T-cell (primary cell): Measurements from ENCODE around the gene LBHD1. TPM values are rescaled to one million over a fixed set of nuclear protein-coding genes. Genes with fewer than 3 reads are reported as not detected.
A peak's percentile ranks its signal among the peaks of the same experiment; 100 is the strongest.

Experiments
- ATAC-seq, 4 experiments: fragments of 200-7000 bp in 3 of 4; fragments of 150-1000 bp in 1 of 4; cut with Tn5 transposase; replicated peaks in 1 of 4; 1 replicate in 3 of 4; 2 replicates in 1 of 4; pipeline ENCODE4 v1.10.0; 2021; ENCODE audit warnings: moderate library complexity in 3 of 4, mild to moderate bottlenecking in 2 of 4, moderate number of reproducible peaks in 1 of 4
- CTCF ChIA-PET, 2 donors: fragments of 300-600 bp; sonication (Branson Sonifier 250); formaldehyde crosslinking; loops; one replicate each; lab custom pipeline; 2022; ENCODE audit warnings: antibody characterized with exemption in 2 of 2; lab: Charles Lee
- POLR2A ChIA-PET, 2 donors: fragments of 300-600 bp; sonication (Branson Sonifier 250); formaldehyde crosslinking; loops; one replicate each; lab custom pipeline; 2022; ENCODE audit warnings: antibody characterized with exemption in 2 of 2; lab: Charles Lee
- DNase-seq, 35 experiments: peaks; one replicate each; pipeline versions ENCODE4 v3.0.0 to v3.0.0-alpha.2; 2013 to 2023
- H3K27ac ChIP-seq: one replicate; pipeline ENCODE4 v1.5.1; 2013; ENCODE audit warnings: low read length
- H3K27me3 ChIP-seq, 2 experiments: replicated peaks in 1 of 2; 1 replicate in 1 of 2; 2 replicates in 1 of 2; pipeline versions ENCODE4 v1.6.1 to v1.7.0; 2013; ENCODE audit warnings: low read length in 1 of 2, mixed read lengths in 1 of 2; ENCODE audit not compliant: control insufficient read depth in 2 of 2, insufficient read depth in 2 of 2; ENCODE audit errors: extremely low read depth in 1 of 2
- H3K36me3 ChIP-seq, 2 donors: 1 replicate in 1 of 2; 2 replicates in 1 of 2; pipeline versions ENCODE4 v1.6.1 to v1.7.0; 2013; ENCODE audit warnings: low read length in 1 of 2; ENCODE audit not compliant: control insufficient read depth in 2 of 2, insufficient read depth in 1 of 2; ENCODE audit errors: extremely low read depth in 1 of 2
- H3K4me1 ChIP-seq, 2 experiments: 1 replicate in 1 of 2; 2 replicates in 1 of 2; pipeline versions ENCODE4 v1.6.1 to v1.7.0; 2013; ENCODE audit warnings: low read length in 2 of 2, mixed read lengths in 1 of 2; ENCODE audit not compliant: insufficient read depth in 2 of 2, control insufficient read depth in 1 of 2; ENCODE audit errors: extremely low read depth in 1 of 2
- H3K4me3 ChIP-seq, 2 donors: 1 replicate in 1 of 2; 2 replicates in 1 of 2; pipeline versions ENCODE4 v1.5.1 to v1.7.0; 2013; ENCODE audit warnings: mild to moderate bottlenecking in 2 of 2, low read length in 1 of 2, moderate library complexity in 1 of 2; ENCODE audit not compliant: control insufficient read depth in 1 of 2; ENCODE audit errors: extremely low read depth in 1 of 2
- H3K9me3 ChIP-seq: 2 replicates; pipeline ENCODE4 v1.7.0; 2013
- H3K27ac Mint-ChIP-seq, 2 donors: one replicate each; pipeline ENCODE4 v1.8.0; 2020 to 2021; ENCODE audit warnings: mild to moderate bottlenecking in 2 of 2, mixed read lengths in 2 of 2
- H3K27me3 Mint-ChIP-seq, 2 donors: one replicate each; pipeline ENCODE4 v1.8.0; 2021 to 2022; ENCODE audit warnings: mixed read lengths in 2 of 2
- H3K36me3 Mint-ChIP-seq: one replicate; pipeline ENCODE4 v1.8.0; 2021; ENCODE audit warnings: mixed read lengths
- H3K4me1 Mint-ChIP-seq, 3 donors: one replicate each; pipeline ENCODE4 v1.8.0; 2020 to 2022; ENCODE audit warnings: mixed read lengths in 3 of 3, mild to moderate bottlenecking in 1 of 3
- H3K4me3 Mint-ChIP-seq, 3 donors: one replicate each; pipeline ENCODE4 v1.8.0; 2020 to 2022; ENCODE audit warnings: mild to moderate bottlenecking in 3 of 3, mixed read lengths in 3 of 3, moderate library complexity in 3 of 3
- H3K9me3 Mint-ChIP-seq, 3 donors: one replicate each; pipeline ENCODE4 v1.8.0; 2020 to 2022; ENCODE audit warnings: mixed read lengths in 3 of 3
- WGBS: methylation state at CpG from one replicate; pipeline ENCODE4 v1.1.5; 2013; ENCODE audit warnings: missing lambda C conversion rate; ENCODE audit not compliant: insufficient coverage; 5-methylcytosine and 5-hydroxymethylcytosine counted together
- total RNA-seq, 35 experiments: library from RNA in 6 of 35; stranded (reverse) in 6 of 35; fragments of 120-200 nt in 1 of 35; gene quantifications; one replicate each; pipeline versions ENCODE4 v1.2.1 to v1.2.4 and lab custom pipeline; 2013 to 2026

The LBHD1 gene
- total RNA-seq, 5 donors from 2014 or later (not counting 1 experiment from before 2014, with no cell fraction given): 15.5 to 24.7 (median 20.7) TPM

DNA sequence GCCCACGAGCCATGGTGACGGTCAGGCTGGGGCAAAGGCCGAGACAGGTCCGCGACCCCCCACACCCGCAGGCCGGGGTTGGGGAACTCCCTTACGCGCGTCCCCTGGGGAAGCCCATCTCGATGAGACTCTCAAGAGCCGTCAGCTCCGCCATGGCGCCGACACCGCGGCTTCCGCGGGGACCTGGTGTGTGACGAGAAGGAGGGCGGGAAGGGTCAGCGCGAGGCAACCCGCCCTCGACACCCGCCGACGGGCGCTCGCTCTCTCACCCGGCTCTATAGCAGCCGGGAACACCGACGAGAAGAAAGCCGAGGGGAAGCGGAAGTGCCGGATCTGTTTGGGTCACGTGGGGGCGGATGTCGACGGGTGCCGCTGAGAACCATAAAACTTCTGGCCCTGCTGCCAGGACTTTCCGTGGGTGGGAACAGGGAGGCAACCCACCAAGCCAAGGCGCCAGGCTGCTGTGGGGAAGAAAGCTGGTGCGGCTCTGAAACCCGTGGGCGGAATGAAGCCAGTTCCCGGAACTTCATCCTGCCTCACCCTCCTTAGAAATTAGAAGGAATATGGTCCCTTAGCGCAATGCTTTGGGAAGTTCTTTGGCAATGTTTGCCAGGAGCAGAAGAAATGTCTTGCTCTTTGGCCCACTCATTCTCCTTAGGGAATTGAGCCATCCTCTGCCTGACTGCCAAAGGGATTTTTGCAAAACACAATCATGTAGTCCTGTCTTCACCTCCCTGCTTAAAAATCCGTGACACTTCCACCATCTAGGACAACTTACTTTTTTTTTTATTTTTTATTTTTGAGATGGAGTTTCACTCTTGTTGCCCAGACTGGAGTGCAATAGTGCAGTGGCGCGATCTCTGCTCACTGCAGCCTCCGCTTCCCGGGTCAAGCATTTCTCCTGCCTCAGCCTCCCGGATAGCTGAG lies 7.0 kb upstream of the LBHD1 start, which contains the start of gene UBXN1:
Gene UBXN1, minus strand, starts transcription at position 304 of the 927 bp plus-strand sequence. Its CDS starts 150 bp downstream, at position 154.
- H3K4me3 Mint-ChIP-seq: peak within 1 kb of the TSS; percentile 86 to 89 (median 87)
- WGBS: under 1% methylated on average over 34 of the region's 55 CpGs
- peak within 1 kb of the TSS; percentile 95 for H3K27ac Mint-ChIP-seq
- peaks cover 40 to 42% (median 41%) of the 10 kb centered on the region in 3 donors for H3K4me1 Mint-ChIP-seq
- POLR2A ChIA-PET: interaction anchor here (0.5 to 1.3 kb wide), 7 partner anchors 14 to 105 kb away, joined by 3 to 8 read pairs (median 4); partner anchors contain the start of genes C11orf98 (in 1 of the 2), CSKMT (in 1 of the 2) and EEF1G (in 1 of the 2)
- ATAC-seq (peak; percentile 80 to 88 (median 87)), DNase-seq (peak; percentile 62 to 89 (median 78))
- peaks cover 23% of the 10 kb centered on the region for H3K36me3 Mint-ChIP-seq
- Histone ChIP-seq H3K4me3 (peak within 1 kb of the TSS; percentile 94 to 95), H3K9me3 (no peaks in the 10 kb centered on the region), H3K4me1 (peaks cover 12 to 25% of the 10 kb centered on the region in 2 experiments), H3K27me3 (no peaks in the 10 kb centered on the region), H3K36me3 (peaks cover 0 to 18% of the 10 kb centered on the region in 2 donors), H3K27ac (peak within 1 kb of the TSS; percentile 91)
- H3K9me3 Mint-ChIP-seq: no peaks in the 10 kb centered on the region
- H3K27me3 Mint-ChIP-seq: no peaks in the 10 kb centered on the region
- CTCF ChIA-PET: interaction anchor here (0.6 to 0.7 kb wide), 3 partner anchors 13 to 16 kb away, joined by 3 read pairs; no protein-coding TSS in a partner anchor

DNA sequence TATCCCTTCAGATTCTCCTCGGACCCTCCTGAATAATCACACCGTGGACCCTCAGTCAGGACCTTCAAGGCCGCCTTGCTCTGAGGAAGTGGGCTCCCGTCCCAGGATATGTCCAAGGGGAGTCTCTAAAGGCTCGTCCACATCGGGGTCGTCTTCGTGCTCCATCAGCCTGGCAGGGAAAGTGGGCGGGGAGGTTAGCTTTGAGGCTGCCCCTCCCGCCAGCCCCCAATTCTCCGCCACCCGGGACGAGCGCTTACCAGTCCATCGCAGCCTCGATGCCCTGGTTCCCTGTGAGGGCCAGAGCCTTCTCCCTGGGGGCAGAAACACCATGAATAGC lies 6.3 kb upstream of the LBHD1 start:
- 9% methylated on average over 4 of the region's 16 CpGs for WGBS
- Mint-ChIP-seq H3K36me3 (peaks cover 23% of the 10 kb centered on the region), H3K4me3 (peak overlapping the region; percentile 86 to 89 (median 87)), H3K4me1 (peaks cover 42 to 45% (median 43%) of the 10 kb centered on the region in 3 donors), H3K27ac (peak overlapping the region; percentile 95), H3K9me3 (no peaks in the 10 kb centered on the region), H3K27me3 (no peaks in the 10 kb centered on the region)
- no peaks in the 10 kb centered on the region for H3K9me3 ChIP-seq
- DNase-seq: no peak
- H3K4me3 ChIP-seq: peak overlapping the region; percentile 94 to 95
- no peaks in the 10 kb centered on the region for H3K27me3 ChIP-seq
- H3K4me1 ChIP-seq: peaks cover 12 to 25% of the 10 kb centered on the region in 2 experiments
- ChIA-PET CTCF (no interaction called here), POLR2A (interaction anchor here in 1 of 2 donors (1.3 kb wide), 1 partner anchor 14 kb away, joined by 4 read pairs; the partner anchor contains the start of genes C11orf98 and CSKMT)
- H3K27ac ChIP-seq: peak overlapping the region; percentile 91
- peak in 1 of 4 experiments; percentile 8 for ATAC-seq
- H3K36me3 ChIP-seq: peaks cover 0 to 20% of the 10 kb centered on the region in 2 donors

DNA sequence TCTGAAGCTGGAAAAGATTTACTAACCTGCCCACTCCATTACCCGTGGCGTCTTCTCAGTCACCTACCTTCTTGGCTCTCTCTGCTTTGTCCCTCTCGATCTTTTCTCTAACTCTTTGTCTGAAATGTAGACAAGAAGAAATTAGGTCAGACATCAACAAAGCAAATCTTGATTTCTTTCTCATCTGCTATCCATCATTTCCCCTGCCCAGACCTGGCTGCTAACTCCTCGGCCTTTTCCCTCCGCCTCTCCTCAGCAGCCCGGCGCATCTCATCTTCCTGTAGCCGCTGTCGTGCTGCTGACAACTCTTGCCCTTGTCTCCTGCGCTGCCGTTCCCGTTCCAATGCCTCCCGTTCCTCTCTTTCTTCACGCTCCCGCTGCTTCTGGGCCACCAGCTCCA lies 5.6 kb upstream of the LBHD1 start:
- Mint-ChIP-seq H3K9me3 (no peaks in the 10 kb centered on the region), H3K36me3 (peaks cover 23% of the 10 kb centered on the region), H3K4me1 (peaks cover 49 to 51% (median 50%) of the 10 kb centered on the region in 3 donors), H3K27ac (peak overlapping the region; percentile 77 to 95), H3K27me3 (no peaks in the 10 kb centered on the region), H3K4me3 (peak overlapping the region; percentile 86 to 89 (median 87))
- DNase-seq (no peak), ATAC-seq (no peak)
- H3K36me3 ChIP-seq: peaks cover 0 to 26% of the 10 kb centered on the region in 2 donors
- H3K9me3 ChIP-seq: no peaks in the 10 kb centered on the region
- no peaks in the 10 kb centered on the region for H3K27me3 ChIP-seq
- H3K4me1 ChIP-seq: peaks cover 12 to 30% of the 10 kb centered on the region in 2 experiments
- POLR2A ChIA-PET: interaction anchor here (0.7 to 2.4 kb wide), 2 partner anchors 12 to 13 kb away, joined by 3 to 17 read pairs; partner anchors contain the start of genes C11orf98 (in 2 of the 2) and CSKMT (in 2 of the 2)
- H3K27ac ChIP-seq: peak overlapping the region; percentile 91
- CTCF ChIA-PET: no interaction called here
- H3K4me3 ChIP-seq: peak overlapping the region in 1 of 2 donors; percentile 94
- 97% methylated on average over 8 of the region's 15 CpGs for WGBS

DNA sequence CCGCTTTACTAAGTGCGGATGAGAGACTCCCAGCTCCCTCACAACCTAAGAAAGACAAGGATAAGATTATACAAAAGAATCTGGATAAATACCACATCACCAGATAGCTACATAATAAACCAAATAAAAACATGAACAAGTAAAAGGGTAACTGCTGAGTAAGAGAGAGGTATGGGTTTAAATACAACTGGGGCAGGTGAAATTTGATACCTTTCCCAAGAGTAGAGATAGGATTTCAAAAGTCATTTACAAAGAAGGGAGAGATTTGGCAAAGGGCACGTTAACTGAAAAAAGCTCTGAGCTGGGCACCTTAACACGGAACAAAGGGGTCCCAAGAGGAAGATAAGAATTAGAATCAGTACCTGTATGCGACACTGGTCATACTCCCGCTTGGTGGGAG lies 5.1 kb upstream of the LBHD1 start:
- no peak for DNase-seq
- Histone ChIP-seq H3K4me3 (no peak overlapping the region), H3K4me1 (peaks cover 12 to 35% of the 10 kb centered on the region in 2 experiments), H3K27ac (no peak overlapping the region), H3K9me3 (no peaks in the 10 kb centered on the region), H3K36me3 (peaks cover 0 to 26% of the 10 kb centered on the region in 2 donors), H3K27me3 (no peaks in the 10 kb centered on the region)
- Mint-ChIP-seq H3K27ac (peak overlapping the region; percentile 59 to 77), H3K36me3 (peaks cover 23% of the 10 kb centered on the region), H3K27me3 (no peaks in the 10 kb centered on the region), H3K9me3 (no peaks in the 10 kb centered on the region), H3K4me1 (peaks cover 54 to 56% (median 55%) of the 10 kb centered on the region in 3 donors), H3K4me3 (peak overlapping the region; percentile 86 to 89 (median 87))
- ATAC-seq: no peak
- CTCF ChIA-PET: interaction anchor here in 1 of 2 donors (0.6 to 1.3 kb wide), 3 partner anchors 56 to 646 kb away, joined by 3 to 4 read pairs (median 4); no protein-coding TSS in a partner anchor
- 93% methylated on average over 4 of the region's 6 CpGs for WGBS
- POLR2A ChIA-PET: interaction anchor here (0.5 to 2.4 kb wide), 5 partner anchors 11 to 74 kb away, joined by 3 to 17 read pairs (median 3); partner anchors contain the start of genes C11orf98 (in 2 of the 2) and CSKMT (in 2 of the 2)

- ATAC-seq (no peak), DNase-seq (no peak)
- 76% methylated on average over 6 of the region's 6 CpGs for WGBS
- H3K36me3 ChIP-seq: peaks cover 0 to 26% of the 10 kb centered on the region in 2 donors
- peak overlapping the region in 1 of 2 donors; percentile 77 for H3K27ac Mint-ChIP-seq
- peaks cover 23% of the 10 kb centered on the region for H3K36me3 Mint-ChIP-seq
- no peak overlapping the region for H3K4me3 ChIP-seq
- no peaks in the 10 kb centered on the region for H3K27me3 ChIP-seq
- ChIA-PET POLR2A (interaction anchor here (0.5 to 2.4 kb wide), 5 partner anchors 11 to 74 kb away, joined by 3 to 17 read pairs (median 3); partner anchors contain the start of genes C11orf98 (in 2 of the 2) and CSKMT (in 2 of the 2)), CTCF (interaction anchor here (0.6 to 1.3 kb wide), 3 partner anchors 18 to 646 kb away, joined by 3 to 4 read pairs (median 4); no protein-coding TSS in a partner anchor)
- H3K4me3 Mint-ChIP-seq: peak overlapping the region; percentile 86 to 89 (median 87)
- H3K4me1 Mint-ChIP-seq: peaks cover 56 to 59% (median 58%) of the 10 kb centered on the region in 3 donors
- no peak overlapping the region for H3K27ac ChIP-seq
- no peaks in the 10 kb centered on the region for H3K9me3 Mint-ChIP-seq
- H3K9me3 ChIP-seq: no peaks in the 10 kb centered on the region
- peaks cover 12 to 40% of the 10 kb centered on the region in 2 experiments for H3K4me1 ChIP-seq
- no peaks in the 10 kb centered on the region for H3K27me3 Mint-ChIP-seq
These were observed 4.6 kb upstream of the LBHD1 start for GRCh38 chr11:62676698-62677097.
